ENCODE measurements around the gene DUSP1.

Gene DUSP1

GRCh38 chr5:172777881-172778814 is 7.2 kb upstream of the DUSP1 start:
- no peak for DNase-seq

GRCh38 chr5:172776235-172776594 is 5.2 kb upstream of the DUSP1 start:
- no peak for DNase-seq

- no peak for DNase-seq
These were observed 4.6 kb upstream of the DUSP1 start for GRCh38 chr5:172775326-172776234.

- DNase-seq, result no peak
These were observed 3.7 kb upstream of the DUSP1 start for GRCh38 chr5:172774561-172775315.

GRCh38 chr5:172773481-172774469 is 2.8 kb upstream of the DUSP1 start:
- DNase-seq, result no peak

- peak; percentile 94 for DNase-seq
These were observed 1.3 kb upstream of the DUSP1 start for GRCh38 chr5:172772112-172772906.

GRCh38 chr5:172771439-172772111 is 580 bp upstream of the DUSP1 start:
- no peak for DNase-seq

GRCh38 chr5:172770374-172770674 is 671 bp downstream of the DUSP1 start:
- DNase-seq, result no peak

- DNase-seq, result peak; percentile 47
These were observed 1.2 kb downstream of the DUSP1 start for GRCh38 chr5:172769616-172770373.

GRCh38 chr5:172769342-172769615 is 1.7 kb downstream of the DUSP1 start:
- DNase-seq, result no peak

GRCh38 chr5:172768573-172769341 is 2.2 kb downstream of the DUSP1 start:
- DNase-seq, result peak; percentile 62

GRCh38 chr5:172768098-172768572 is 2.9 kb downstream of the DUSP1 start:
- DNase-seq, result no peak

GRCh38 chr5:172766287-172767108 is 4.5 kb downstream of the DUSP1 start:
- DNase-seq, result peak; percentile 59

- DNase-seq, result no peak
These were observed 5.2 kb downstream of the DUSP1 start for GRCh38 chr5:172765766-172766286.

- DNase-seq, result peak; percentile 99
These were observed 5.9 kb downstream of the DUSP1 start for GRCh38 chr5:172764861-172765765.

- DNase-seq, result no peak
These were observed 7.9 kb downstream of the DUSP1 start for GRCh38 chr5:172763120-172763464.

All from central memory CD4-positive, alpha-beta T cell (primary cell).